H9 (cell line): Measurements from ENCODE around the gene GCM1. TPM values are rescaled to one million over a fixed set of nuclear protein-coding genes. Genes with fewer than 3 reads are reported as not detected.

ENCODE experiments used
- DNase-seq: peaks from one replicate; pipeline ENCODE4 v3.0.0-alpha.2; 2017
- H2AFZ ChIP-seq: one replicate; pipeline ENCODE4 v1.6.1; 2013; ENCODE audit warnings: mild to moderate bottlenecking, low read length, control low read depth, moderate library complexity
- H2AK5ac ChIP-seq: 2 replicates; pipeline ENCODE4 v1.6.1; 2013; ENCODE audit warnings: low read length, control low read depth, mixed read lengths; ENCODE audit not compliant: insufficient read length
- H2BK120ac ChIP-seq: one replicate; pipeline ENCODE4 v1.6.1; 2013; ENCODE audit warnings: low read depth, mild to moderate bottlenecking, low read length, control low read depth, inconsistent platforms; ENCODE audit not compliant: poor library complexity, severe bottlenecking
- H2BK12ac ChIP-seq: 2 replicates; pipeline ENCODE4 v1.6.1; 2013; ENCODE audit warnings: low read length, control low read depth, mixed read lengths, low read depth; ENCODE audit not compliant: insufficient read length
- H2BK15ac ChIP-seq: 2 replicates; pipeline ENCODE4 v1.6.1; 2013; ENCODE audit warnings: low read depth, low read length, control low read depth
- H2BK20ac ChIP-seq: one replicate; pipeline ENCODE4 v1.6.1; 2013; ENCODE audit warnings: low read depth, mild to moderate bottlenecking, low read length, control low read depth, inconsistent platforms; ENCODE audit not compliant: poor library complexity, severe bottlenecking
- H2BK5ac ChIP-seq: 2 replicates; pipeline ENCODE4 v1.6.1; 2013; ENCODE audit warnings: low read length, control low read depth, mixed read lengths; ENCODE audit not compliant: insufficient read length
- H3K14ac ChIP-seq: 2 replicates; pipeline ENCODE4 v1.6.1; 2013; ENCODE audit warnings: low read length, control low read depth; ENCODE audit not compliant: insufficient read depth
- H3K18ac ChIP-seq: 2 replicates; pipeline ENCODE4 v1.6.1; 2013; ENCODE audit warnings: low read depth, mild to moderate bottlenecking, mixed read lengths, low read length, control low read depth; ENCODE audit not compliant: insufficient read length
- H3K23ac ChIP-seq: 2 replicates; pipeline ENCODE4 v1.6.1; 2013; ENCODE audit warnings: low read length, control low read depth, mixed read lengths, low read depth; ENCODE audit not compliant: insufficient read length
- H3K23me2 ChIP-seq: 2 replicates; pipeline ENCODE4 v1.6.1; 2013; ENCODE audit warnings: low read depth, mild to moderate bottlenecking, mixed read lengths, low read length, control low read depth; ENCODE audit not compliant: insufficient read length, poor library complexity, severe bottlenecking
- H3K27ac ChIP-seq: 2 replicates; pipeline ENCODE4 v1.5.1; 2013; ENCODE audit warnings: low read length, control low read depth, mixed read lengths, low read depth; ENCODE audit not compliant: insufficient read length
- H3K27me3 ChIP-seq: 2 replicates; pipeline ENCODE4 v1.6.1; 2013; ENCODE audit warnings: low read length, control low read depth, inconsistent platforms; ENCODE audit not compliant: insufficient read depth
- H3K4ac ChIP-seq: 2 replicates; pipeline ENCODE4 v1.6.1; 2013; ENCODE audit warnings: low read depth, mild to moderate bottlenecking, control low read depth, inconsistent platforms, low read length, moderate library complexity
- H3K4me1 ChIP-seq: 2 replicates; pipeline ENCODE4 v1.6.1; 2013; ENCODE audit warnings: low read length, control low read depth, inconsistent platforms; ENCODE audit not compliant: insufficient read depth
- H3K4me2 ChIP-seq: 2 replicates; pipeline ENCODE4 v1.6.1; 2013; ENCODE audit warnings: low read length, control low read depth, mixed read lengths; ENCODE audit not compliant: insufficient read length, insufficient read depth
- H3K56ac ChIP-seq: 2 replicates; pipeline ENCODE4 v1.6.1; 2013; ENCODE audit warnings: low read depth, mild to moderate bottlenecking, mixed read lengths, low read length, control low read depth; ENCODE audit not compliant: insufficient read length
- H3K79me1 ChIP-seq: 2 replicates; pipeline ENCODE4 v1.6.1; 2013; ENCODE audit warnings: low read depth, mild to moderate bottlenecking, moderate library complexity, low read length, control low read depth, inconsistent platforms; ENCODE audit not compliant: insufficient read depth, poor library complexity, severe bottlenecking
- H3K79me2 ChIP-seq: 2 replicates; pipeline ENCODE4 v1.6.1; 2013; ENCODE audit warnings: low read length, control low read depth, inconsistent platforms; ENCODE audit not compliant: insufficient read depth
- H3K9ac ChIP-seq: 2 replicates; pipeline ENCODE4 v1.6.1; 2013; ENCODE audit warnings: low read length, control low read depth, mixed read lengths; ENCODE audit not compliant: insufficient read length; ENCODE audit errors: extremely low read depth
- H3K9me3 ChIP-seq: one replicate; pipeline ENCODE4 v1.6.1; 2013; ENCODE audit warnings: low read depth, low read length, inconsistent platforms; ENCODE audit not compliant: control insufficient read depth
- H3T11ph ChIP-seq: one replicate; pipeline ENCODE4 v1.6.1; 2013; ENCODE audit warnings: mild to moderate bottlenecking, low read length, control low read depth, inconsistent platforms
- H4K20me1 ChIP-seq: one replicate; pipeline ENCODE4 v1.6.1; 2013; ENCODE audit not compliant: control insufficient read depth, insufficient read length, insufficient read depth
- H4K5ac ChIP-seq: 2 replicates; pipeline ENCODE4 v1.6.1; 2013; ENCODE audit warnings: low read depth, mild to moderate bottlenecking, mixed read lengths, low read length, control low read depth; ENCODE audit not compliant: insufficient read length
- H4K8ac ChIP-seq: replicated peaks from 2 replicates; pipeline ENCODE4 v1.6.1; 2013; ENCODE audit warnings: low read length, control low read depth, mixed read lengths, low read depth; ENCODE audit not compliant: insufficient read length
- H4K91ac ChIP-seq: 2 replicates; pipeline ENCODE4 v1.6.1; 2013; ENCODE audit warnings: low read depth, mild to moderate bottlenecking, moderate library complexity, mixed read lengths, low read length, control low read depth; ENCODE audit not compliant: insufficient read length
- H3K27ac Mint-ChIP-seq, 3 experiments: 2 replicates in 2 of 3; 3 replicates in 1 of 3; pipeline ENCODE4 v1.8.0; 2020 to 2021; ENCODE audit warnings: mixed read lengths in 3 of 3, mild to moderate bottlenecking in 1 of 3, moderate library complexity in 1 of 3
- H3K27me3 Mint-ChIP-seq: 2 replicates; pipeline ENCODE4 v1.8.0; 2021; ENCODE audit warnings: low read depth, mild to moderate bottlenecking, moderate library complexity, mixed read lengths
- H3K36me3 Mint-ChIP-seq, 3 experiments: 2 replicates in 2 of 3; 3 replicates in 1 of 3; pipeline ENCODE4 v1.8.0; 2020 to 2021; ENCODE audit warnings: low read depth in 3 of 3, mixed read lengths in 3 of 3; ENCODE audit not compliant: insufficient read depth in 1 of 3
- H3K4me1 Mint-ChIP-seq, 2 experiments: 2 replicates each; pipeline ENCODE4 v1.8.0; 2020; ENCODE audit warnings: mixed read lengths in 2 of 2
- H3K4me3 Mint-ChIP-seq, 2 experiments: 2 replicates in 1 of 2; 3 replicates in 1 of 2; pipeline ENCODE4 v1.8.0; 2020 to 2021; ENCODE audit warnings: mild to moderate bottlenecking in 2 of 2, mixed read lengths in 2 of 2, moderate library complexity in 1 of 2
- H3K9me3 Mint-ChIP-seq, 2 experiments: 2 replicates in 1 of 2; 3 replicates in 1 of 2; pipeline ENCODE4 v1.8.0; 2020; ENCODE audit warnings: mild to moderate bottlenecking in 2 of 2, mixed read lengths in 2 of 2, moderate library complexity in 1 of 2
- CTCF ChIP-seq: fragments of 200-600 bp; sonication (generic); conservative IDR thresholded peaks from 3 replicates; pipeline ENCODE4 v1.8.0; 2021; ENCODE audit warnings: antibody characterized with exemption, mild to moderate bottlenecking
- WGBS: extraction: QIAGEN DNeasy Blood & Tissue Kit; methylation state at CpG from one replicate; pipeline ENCODE4 v1.1.7; 2013; ENCODE audit warnings: missing lambda C conversion rate, low lambda C conversion rate, mixed read lengths; ENCODE audit not compliant: insufficient read length; ENCODE audit errors: extremely low coverage; 5-methylcytosine and 5-hydroxymethylcytosine counted together
- total RNA-seq: library from RNA; stranded (reverse); gene quantifications from 2 replicates; pipeline ENCODE4 v1.2.1, GENCODE V29; 2021

GCM1 gene
- total RNA-seq, 1 experiment from 2014 or later: not detected

- H2BK12ac ChIP-seq: no peak overlapping the region
- Mint-ChIP-seq H3K27ac (peak overlapping the region; percentile 76 to 89 (median 80); a peak in 5 of 7 replicates), H3K4me3 (peak overlapping the region in 1 of 2 experiments; percentile 5; a peak in 1 of 5 replicates), H3K27me3 (0 out of 2 replicates have a peak, but pooled peaks cover under 1% of the 10 kb centered on the region), H3K9me3 (peaks cover 2 to 3% of the 10 kb centered on the region in 2 experiments; a peak in 2 of 5 replicates), H3K36me3 (no peaks in the 10 kb centered on the region; a peak in 1 of 7 replicates), H3K4me1 (peaks cover 30 to 31% of the 10 kb centered on the region in 2 experiments)
- no peak overlapping the region for H2BK120ac ChIP-seq
- no peak overlapping the region for H3K18ac ChIP-seq
- no peak overlapping the region for H3K4ac ChIP-seq
- no peak overlapping the region for H3T11ph ChIP-seq
- no peaks in the 10 kb centered on the region for H3K9me3 ChIP-seq
- DNase-seq: no peak
- no peaks in the 10 kb centered on the region for H4K20me1 ChIP-seq
- H2BK20ac ChIP-seq: no peak overlapping the region
- peaks cover 4% of the 10 kb centered on the region; the same call in 1 of the 2 replicates for H3K4me1 ChIP-seq
- no peak overlapping the region for H3K14ac ChIP-seq
- no peak overlapping the region for H3K27ac ChIP-seq
- no peaks in the 10 kb centered on the region for H3K79me1 ChIP-seq
- H2BK15ac ChIP-seq: no peak overlapping the region
- no peaks in the 10 kb centered on the region for H3K27me3 ChIP-seq
- no peak overlapping the region for H3K9ac ChIP-seq
- H3K23ac ChIP-seq: no peak overlapping the region
- no peak overlapping the region for H2BK5ac ChIP-seq
- H3K79me2 ChIP-seq: no peaks in the 10 kb centered on the region
- H3K23me2 ChIP-seq: no peaks in the 10 kb centered on the region
- no peak overlapping the region for H2AK5ac ChIP-seq
- no peak overlapping the region for H4K8ac ChIP-seq
- no peak overlapping the region for H3K56ac ChIP-seq
- no peak for TF ChIP-seq CTCF
- no peak overlapping the region for H4K91ac ChIP-seq
- H4K5ac ChIP-seq: no peak overlapping the region
- no peak overlapping the region for H2AFZ ChIP-seq
- H3K4me2 ChIP-seq: peak overlapping the region; percentile 2
- WGBS: no CpG with 5 or more reads among the region's 1 CpG
These were observed 29.3 kb downstream of the GCM1 start for GRCh38 chr6:53119349-53119748.
